HG02981 (cell line): ENCODE results near the gene AHNAK2.
"Not testable (repeated sequence)": the region's sequence is repeated elsewhere in the genome, so short reads cannot be mapped to it uniquely, and the experiment has no call there.

ENCODE experiments used
- ATAC-seq: cut with Tn5 transposase; IDR thresholded peaks from one replicate; pipeline ENCODE4 v1.9.1; 2021; ENCODE audit warnings: mild to moderate bottlenecking, moderate library complexity; ENCODE audit not compliant: unreplicated experiment

The AHNAK2 gene

DNA sequence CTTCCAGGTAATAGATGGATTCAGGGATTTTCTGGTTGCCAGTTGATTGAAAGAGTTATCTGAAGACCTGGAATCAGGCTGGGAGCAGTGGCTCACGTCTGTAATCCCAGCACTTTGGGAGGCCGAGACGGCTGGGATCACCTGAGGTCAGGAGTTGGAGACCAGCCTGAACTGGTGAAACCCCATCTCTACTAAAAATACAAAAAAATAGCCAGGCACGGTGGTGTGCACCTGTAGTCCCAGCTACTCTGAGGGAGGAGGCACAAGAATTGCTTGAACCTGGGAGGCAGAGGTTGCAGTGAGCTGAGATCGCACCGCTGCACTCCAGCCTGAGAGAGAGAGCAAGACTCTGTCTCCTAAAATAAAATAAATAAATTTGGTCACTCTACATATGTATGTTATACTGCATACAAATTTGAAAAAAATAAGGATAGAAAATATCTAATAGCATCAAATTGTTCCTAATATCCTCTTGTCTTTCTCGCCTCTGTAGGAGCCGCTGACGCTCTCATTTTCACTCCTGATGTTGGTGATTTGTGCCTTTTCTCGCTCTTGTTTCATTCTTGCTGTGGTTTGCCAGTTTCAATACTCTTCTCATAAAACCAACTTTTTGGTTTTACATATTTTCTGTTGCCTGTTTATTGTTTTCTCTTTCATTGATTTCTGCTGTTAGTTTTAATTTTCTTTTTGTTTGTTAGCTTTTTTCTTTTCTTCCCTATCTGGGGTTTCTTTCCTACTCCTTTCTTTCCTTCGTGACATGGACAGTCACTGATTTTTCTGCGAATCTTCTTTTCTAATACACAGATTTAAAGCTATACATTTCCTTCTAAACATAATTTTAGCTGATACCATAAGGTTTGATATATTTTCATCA is 77.3 kb downstream of the AHNAK2 start:
- ATAC-seq: no peak

DNA sequence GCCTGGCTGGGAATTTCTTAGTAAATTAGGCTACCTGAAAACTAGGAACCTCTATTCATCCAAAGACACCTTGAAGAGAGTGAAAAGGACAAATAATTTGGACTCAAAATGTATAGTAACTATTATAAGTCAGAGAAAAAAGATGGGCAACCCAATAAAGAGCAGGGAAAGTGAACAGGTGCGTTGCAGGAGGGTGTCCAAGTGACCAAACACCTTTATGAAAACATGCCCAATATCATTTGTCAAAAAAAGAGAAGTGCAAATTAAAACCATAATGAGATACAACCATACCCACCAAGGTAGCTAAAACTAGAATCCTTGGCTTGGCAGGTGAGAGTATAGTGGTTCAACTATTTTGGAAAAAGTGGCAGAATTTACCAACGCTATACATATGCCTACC is 78.4 kb downstream of the AHNAK2 start:
- ATAC-seq: no peak

DNA sequence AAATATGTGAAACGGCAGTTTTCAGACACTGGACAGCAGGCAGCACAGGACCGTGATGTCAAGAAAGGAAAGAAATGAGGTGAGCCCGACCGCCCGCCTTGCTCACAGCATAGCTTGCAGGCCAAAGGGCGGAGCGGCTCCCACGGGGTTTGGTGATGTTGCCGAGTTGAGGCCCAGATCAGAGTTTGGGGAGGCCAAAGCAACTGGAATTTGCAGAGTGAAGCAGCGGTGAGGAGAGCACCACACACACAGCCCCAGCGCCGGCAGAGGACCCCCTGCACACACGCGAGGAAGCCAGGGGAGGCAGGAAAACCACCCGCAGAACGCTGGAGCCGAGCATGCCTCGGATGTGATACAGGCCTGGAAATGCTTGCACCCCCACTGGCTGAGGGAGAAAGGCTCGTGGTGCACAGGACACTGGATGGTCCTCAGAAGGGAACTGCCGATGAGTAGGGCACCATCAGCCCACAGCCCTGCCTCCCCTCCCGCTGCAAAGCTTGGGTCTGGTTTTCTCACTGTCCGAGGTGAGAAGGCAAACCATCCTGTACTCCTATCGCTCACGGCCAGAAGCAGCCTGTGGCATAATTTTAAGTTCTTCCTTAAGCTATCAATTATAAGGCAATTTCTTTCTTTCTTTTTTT is 79.2 kb downstream of the AHNAK2 start:
- ATAC-seq: no peak

DNA sequence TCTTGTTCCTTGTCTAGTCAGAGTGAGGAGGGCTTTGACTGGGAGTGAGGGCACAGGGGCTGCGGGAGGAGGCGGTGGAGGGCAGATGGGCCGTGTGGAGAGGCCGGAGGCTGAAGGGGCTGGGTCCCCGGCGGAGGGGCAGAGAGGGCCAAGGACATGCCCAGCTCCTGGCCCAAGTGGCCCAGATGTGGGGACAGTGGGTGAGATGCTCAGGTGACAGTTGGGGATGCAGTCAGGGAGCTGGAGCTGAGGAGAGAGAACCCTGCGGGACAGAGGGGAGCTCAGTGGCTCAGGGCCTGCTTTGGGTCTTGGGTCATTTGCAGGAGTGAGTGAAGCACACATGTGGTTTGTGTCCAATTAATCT is 80.0 kb downstream of the AHNAK2 start:
- ATAC-seq: no peak

DNA sequence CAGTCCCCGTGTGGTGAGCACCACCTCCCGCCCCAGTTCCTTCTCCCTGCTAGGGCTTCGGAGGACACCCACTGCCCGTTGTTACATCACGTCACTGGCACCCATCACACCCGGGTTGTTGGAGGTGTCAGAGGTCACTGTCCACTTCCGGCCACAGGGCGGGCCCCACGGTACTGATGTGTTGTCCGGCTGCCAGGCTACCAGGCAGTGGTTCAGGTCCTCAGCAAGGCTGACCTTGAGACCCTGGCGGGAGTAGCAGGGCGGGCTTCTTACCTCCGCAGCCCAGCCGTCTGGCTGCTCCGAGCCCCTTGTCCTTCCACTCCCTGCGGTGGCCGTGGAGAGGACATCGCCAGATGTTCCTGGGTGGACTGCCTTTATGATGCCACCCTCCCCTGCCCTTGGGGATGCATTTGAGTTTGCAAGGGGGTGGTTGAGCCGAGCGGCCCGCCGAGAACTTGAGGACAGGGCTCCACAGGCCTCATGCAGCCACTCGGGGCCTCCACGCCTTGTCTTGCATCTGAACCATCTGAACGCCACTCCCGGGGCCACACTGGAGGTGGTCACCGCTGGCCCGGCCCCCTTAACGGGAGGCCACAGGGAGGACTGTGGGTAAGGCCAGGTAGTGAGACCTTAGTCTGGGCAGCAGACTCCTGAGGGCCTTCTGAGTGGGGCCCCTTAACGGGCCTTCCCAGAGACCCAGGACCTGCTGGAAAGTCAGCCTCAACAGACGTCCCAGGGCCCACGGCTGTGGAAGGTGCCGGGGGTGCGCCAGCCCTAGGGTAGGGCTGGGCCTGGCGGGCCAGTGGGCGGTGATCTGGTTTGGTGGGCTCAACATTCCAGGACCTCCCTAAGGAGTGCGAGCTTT is 80.6 kb downstream of the AHNAK2 start:
- no peak for ATAC-seq

DNA sequence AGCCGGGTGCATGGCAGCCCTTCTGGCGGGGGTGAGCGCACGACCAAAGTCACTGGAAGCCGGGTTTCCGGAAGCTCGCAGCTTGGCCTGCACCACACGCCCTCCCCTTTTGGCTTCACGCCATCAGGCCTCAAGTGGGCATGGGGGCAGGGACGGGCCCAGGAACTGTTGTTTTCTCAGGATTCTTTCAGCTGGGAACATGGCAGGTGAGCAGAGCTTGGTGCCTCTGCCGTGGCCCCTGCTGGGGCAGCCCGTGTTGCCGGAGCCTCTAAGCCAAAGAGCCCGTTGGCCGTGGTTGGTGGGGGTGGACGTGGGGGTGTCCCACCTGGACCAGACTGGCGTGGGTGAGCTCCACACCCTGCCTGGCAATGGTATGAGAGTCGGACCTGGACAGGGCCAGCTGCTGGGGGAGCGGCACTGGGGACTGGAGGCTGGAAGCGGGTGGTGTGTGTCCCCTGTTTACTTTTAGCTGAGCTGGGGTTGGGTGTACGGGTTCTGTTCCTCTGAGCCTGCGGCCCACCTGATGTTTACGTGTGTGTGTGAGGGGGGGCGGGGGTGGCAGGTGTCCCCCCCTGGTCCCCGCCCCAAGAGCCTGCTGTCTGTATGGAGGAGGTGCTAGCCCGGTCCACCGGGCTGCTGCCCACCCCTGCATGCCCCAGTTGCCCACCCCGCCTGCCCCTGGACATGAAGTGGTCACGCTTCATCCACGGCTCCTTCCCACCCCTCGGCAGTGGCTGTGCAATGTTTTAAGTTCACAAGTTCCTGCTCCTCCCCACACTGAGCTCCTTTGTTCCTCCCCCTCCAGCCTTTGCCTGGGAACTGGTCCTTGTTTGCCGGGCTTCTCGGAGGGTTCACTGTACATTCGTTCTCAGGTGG is 82.2 kb downstream of the AHNAK2 start:
- ATAC-seq: no peak

DNA sequence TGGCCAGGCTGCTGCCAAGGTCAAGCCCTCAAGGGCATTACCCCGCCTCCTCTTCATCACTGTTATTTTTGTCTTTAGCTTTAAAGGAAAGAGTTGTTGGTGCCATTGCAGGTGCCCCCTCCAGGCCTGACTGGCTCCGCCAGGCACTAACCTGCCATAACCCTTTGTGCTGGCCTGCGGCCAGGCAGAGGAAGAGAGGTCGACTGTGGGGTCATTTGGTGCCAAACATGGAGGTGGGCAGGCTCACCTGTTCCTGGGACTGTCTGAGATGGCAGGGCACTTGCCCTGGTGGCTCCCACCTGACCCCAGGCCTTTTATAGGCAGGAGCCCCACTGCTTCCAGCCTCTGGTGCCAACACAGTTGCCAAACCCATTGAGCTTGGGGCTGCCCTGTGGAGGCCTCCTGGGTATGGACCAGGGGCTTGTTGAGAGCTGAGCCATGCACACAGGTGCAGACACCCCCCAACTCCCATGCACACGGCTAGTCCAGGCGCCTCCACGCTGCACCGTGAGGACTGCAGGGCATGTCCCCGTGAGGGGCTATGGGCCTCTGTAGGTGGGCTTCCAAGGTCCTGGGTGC is 82.9 kb downstream of the AHNAK2 start:
- no peak for ATAC-seq

DNA sequence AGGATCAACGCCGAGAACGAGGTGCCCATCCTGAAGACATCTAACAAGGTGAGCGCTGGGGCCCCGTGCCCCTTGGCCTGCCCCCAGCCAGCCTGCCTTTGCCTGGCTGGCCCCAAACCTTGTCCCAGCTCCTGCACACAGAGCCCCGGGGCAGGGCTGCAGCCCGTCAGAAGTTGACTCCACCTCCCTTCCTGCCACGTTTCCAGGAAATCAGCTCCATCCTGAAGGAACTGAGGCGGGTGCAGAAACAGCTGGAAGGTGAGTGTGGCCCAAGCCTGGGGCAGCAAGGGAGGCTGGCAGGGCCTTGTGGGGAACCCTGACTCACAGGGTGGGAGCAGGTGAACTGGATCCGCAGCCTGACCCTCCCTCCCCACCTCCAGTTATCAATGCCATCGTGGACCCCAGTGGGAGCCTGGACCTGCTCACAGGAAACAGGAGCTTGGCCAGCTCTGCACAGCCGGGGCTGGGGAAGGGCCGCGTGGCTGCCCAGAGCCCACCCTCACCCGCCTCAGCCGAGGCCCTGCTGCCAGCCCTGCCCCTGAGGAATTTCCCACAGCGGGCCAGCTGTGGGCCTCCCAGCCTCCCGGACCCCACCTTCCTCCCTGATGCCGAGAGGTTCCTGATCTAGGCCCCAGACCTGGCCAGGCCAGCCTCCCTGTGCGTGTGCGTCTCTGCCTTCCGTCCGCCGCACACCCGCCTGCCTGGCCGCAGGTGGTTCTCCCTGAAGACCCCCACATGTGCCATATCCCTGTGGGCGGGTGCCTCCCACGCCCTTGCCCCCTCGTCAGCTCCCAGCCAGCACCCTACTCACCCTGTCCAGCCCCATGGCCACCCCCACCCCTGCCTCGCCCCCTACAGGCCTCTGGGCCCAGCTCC is 83.6 kb downstream of the AHNAK2 start:
- ATAC-seq: no peak

DNA sequence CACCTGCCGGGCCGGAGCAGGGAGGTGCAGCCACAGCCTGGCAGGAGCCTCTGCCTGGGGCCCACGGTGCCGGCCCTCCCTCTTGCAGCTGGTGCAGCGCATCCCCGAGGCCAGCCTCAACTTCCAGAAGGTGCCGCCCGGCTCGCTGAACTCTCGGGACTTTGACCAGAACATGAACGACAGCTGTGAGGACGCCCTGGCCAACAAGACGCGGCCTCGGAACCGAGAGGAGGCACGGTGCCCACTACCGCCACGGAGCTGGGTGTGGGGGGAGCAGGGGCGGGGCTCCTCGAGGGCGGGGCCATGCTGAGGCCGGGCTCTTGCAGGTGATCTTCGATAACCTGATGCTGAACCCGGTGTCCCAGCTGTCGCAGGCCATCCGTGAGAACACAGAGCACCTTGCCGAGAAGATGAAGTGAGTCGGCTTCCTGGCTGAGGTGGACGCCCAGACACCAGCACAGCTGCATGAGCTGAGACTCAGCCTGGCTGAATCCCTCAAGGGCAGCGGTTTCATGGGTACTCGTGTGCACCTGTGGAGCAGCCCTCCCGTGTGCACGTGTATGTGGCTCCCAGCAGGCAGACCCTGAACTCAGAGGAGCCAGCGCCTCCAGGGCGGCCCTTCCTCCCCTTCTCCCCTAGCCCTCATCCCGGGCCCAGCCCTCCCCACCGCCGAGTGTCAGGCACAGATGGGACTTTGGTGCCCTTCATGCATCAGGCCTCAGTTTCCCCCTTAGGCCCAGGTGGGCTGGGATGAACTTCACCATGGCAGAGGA is 84.6 kb downstream of the AHNAK2 start:
- ATAC-seq: no peak

DNA sequence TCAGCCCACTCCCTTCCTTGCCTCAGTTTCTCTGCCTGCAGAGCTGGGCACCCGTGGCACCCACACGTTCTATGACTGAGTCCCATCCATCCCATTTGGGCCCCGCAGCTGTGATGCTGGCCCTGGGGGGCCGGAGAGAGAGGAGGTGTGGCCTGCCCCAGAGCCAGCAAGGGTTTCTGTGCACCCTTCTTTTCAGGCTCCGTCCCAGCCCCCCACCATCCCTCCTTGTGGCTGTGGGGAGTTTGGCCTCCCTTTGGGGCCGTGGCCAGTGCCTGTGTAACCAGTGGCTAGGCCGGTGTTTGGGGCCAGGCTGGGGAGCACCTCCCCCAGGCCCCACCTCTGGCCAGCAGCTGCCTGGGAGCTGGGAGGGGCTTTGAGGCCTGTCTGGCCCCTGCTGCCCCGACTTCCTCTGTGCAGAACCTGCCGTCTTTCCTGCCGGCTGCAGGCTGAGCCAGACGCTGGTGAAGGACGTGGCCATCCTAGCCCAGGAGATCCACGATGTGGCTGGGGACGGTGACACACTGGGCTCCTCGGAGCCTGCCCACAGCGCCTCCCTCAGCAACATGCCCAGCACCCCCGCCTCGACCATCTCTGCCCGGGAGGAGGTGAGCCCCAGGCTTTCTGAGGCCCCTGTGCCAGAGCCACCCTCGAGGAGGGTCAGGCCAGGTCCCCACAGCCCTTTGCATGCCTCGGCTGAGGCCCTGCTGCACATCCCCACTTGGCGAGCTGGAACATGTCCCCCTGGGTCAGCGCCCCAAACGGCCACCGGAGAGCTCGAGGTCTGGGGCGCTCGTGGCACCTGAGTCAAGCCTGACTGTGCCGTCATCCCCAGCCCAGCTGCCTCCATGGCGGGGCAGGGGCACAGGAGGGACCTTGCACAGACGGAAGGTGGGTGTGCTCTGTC is 85.4 kb downstream of the AHNAK2 start:
- no peak for ATAC-seq

DNA sequence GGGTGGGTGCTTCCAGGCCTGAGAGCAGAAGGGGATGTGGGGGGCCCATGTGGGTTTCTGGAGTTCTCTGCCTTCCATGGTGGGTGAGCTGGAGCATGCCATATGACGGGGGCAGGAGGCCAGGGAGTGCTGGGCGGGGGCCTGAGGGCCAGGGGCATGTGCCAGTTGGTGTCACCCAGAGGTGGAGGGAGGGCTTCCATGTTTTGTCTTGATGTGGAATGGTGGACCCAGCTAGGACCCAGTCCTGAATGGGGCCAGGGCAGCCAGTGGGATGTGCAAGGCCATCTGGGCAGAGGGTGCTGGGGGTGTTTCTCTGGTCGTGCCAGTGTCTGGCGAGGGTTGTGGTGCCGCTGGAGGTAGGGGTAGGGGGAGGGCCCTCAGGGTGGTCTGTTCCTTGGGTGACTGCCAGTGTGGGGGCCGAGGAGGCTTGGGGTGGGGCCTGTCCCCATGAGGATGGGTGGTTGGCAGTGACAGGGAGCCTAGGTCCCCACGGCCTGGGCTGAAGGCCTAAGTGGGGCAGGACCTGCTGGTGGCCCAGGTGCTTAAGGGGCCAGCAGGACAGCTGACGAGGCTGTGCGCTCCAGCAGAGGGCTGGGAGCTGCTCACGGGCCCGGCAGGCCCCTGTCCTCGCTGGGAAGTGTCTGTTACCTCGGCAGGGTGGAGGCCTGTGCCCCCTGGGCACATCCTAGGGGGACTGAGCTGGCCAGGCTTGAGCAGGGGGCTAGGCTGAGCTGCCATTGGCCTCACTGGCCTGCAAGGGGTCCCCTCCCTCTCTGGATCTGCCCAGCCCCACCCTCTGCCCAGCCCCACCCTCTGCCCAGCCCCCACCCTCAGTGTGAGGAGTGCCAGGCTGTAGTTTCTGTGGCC is 86.3 kb downstream of the AHNAK2 start:
- ATAC-seq: no peak

DNA sequence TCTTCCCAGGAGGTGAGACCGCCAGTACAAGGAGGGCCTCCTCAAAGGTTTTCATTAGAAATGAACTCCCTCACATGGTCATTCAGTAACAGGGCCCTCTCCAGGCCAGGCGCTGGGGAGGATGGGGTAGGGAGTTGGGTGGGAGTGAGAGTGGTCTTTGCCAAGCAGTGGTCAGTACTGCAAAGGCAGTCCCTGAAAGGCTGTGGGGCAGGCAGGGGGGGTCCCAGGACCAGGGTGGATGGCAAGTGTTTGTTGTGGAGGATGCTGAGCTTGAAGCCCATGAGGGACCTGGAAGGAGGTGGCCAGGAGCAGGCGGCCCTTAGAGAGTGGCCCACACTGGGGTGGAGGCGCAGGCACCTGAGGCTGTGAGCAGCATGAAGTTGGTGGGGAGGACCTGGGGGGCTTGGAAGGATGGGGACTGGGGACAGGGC is 87.0 kb downstream of the AHNAK2 start:
- ATAC-seq: no peak

DNA sequence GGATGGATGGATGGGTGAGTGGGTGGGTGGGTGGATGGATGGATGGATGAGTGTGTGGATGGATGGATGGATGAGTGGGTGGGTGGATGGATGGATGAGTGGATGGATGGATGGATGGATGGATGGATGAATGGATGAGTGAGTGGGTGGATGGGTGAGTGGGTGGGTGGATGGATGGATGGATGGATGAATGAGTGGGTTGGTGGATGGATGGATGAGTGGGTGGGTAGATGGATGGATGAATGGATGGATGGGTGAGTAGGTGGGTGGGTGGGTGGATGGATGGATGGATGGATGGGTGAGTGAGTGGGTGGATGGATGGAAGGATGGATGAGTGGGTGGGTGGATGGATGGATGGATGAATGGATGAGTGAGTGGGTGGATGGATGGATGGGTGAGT is 87.9 kb downstream of the AHNAK2 start:
- ATAC-seq: not testable (repeated sequence)

DNA sequence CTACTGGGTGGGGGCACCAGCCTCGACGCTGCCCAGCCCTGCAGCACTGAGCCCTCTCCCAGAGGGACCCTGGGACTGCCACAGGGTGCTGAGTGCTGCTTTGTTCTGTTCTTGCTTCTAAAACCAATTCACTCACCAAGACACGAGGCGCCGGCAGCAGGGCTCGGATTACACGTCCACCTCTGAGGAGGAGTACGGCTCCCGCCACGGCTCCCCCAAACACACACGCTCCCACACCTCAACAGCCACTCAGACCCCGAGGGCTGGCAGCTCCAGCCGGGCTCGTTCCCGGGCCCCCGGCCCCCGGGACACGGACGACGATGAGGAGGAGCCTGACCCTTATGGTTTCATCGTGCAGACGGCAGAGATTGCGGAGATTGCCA is 88.8 kb downstream of the AHNAK2 start:
- no peak for ATAC-seq

DNA sequence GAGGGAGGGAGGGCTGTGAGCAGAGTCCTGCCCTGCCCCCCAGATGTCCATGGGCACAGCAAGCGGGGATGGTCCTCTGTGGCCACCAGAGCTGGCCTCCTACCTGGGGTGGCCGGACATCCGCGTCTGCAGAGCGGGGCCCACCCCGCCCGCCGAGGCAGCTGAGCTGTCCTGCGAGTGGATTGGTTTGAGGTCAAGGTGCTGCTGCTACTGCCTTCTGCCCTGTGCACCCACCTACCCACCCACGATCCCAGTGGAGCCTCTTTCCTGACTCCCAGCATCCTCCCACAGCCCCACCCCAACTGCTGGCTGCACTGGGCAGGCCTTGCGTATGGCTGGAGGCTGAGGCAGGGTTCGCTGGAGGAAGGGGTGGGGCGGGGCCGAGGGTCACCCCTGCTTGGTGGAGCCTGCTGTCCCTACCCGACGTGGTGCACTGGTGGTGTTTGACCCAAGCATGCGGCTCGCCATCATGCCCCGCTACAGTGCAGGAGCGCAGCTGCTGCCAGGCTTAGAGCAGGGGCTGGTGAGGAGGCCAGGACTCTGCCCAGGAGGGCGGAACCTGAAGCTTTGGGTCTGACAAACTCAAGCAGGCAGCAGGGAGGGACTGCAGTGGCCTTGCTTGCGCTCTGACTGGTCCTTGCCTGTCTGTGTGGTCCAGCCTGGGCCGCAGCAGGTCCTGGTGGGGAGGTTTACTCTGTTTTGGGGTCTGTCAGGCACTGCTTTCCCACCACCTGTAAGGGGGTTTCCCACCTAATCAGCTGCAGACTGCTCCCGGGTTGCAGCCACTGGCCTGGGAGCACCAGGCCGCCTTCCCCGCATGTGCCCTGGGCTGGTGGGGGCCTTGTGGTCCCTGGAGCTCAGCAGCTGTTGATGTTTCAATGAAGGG is 89.4 kb downstream of the AHNAK2 start:
- ATAC-seq: no peak
